ENCODE measurements around the gene MAGI2. TPM values are rescaled to one million over a fixed set of nuclear protein-coding genes. Genes with fewer than 3 reads are reported as not detected.

The MAGI2 gene
- total and polyA plus RNA-seq, 2 experiments from 2014 or later: 10.4 to 26.4 TPM

DNA sequence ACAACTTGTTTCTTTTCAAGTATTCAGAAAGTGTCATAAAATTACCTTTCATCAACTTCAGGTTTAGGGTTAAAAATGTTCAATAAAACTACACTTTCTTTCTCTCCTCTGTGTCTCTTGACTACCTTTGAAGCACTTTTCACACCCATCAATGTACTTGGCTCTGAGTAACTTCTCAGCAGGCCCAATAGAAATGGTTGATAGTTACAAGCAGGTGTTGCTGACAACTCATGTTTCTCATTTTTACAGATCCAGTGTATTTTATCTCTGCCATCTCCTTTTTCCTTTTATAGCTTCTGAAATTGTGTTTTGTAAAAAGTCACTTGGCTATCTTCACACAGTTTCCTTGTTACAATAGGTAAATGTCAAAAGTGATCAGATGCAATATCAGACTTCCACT lies 1306.9 kb downstream of the MAGI2 start:
- TF ChIP-seq POLR2AphosphoS5 (IDR thresholded peaks at IDR 0.05; ENCODE audit: low read depth): no peak
- no peak for TF ChIP-seq NANOG (IDR thresholded peaks at IDR 0.05; ENCODE audit: borderline replicate concordance)
- no peak for TF ChIP-seq CREB1 (CRISPR knock-in tag; IDR thresholded peaks at IDR 0.05; ENCODE audit: low read depth)
- no peak for TF ChIP-seq EZH2 (IDR thresholded peaks at IDR 0.05; ENCODE audit: low read depth, unreplicated experiment)
- TF ChIP-seq, protein P1, sequence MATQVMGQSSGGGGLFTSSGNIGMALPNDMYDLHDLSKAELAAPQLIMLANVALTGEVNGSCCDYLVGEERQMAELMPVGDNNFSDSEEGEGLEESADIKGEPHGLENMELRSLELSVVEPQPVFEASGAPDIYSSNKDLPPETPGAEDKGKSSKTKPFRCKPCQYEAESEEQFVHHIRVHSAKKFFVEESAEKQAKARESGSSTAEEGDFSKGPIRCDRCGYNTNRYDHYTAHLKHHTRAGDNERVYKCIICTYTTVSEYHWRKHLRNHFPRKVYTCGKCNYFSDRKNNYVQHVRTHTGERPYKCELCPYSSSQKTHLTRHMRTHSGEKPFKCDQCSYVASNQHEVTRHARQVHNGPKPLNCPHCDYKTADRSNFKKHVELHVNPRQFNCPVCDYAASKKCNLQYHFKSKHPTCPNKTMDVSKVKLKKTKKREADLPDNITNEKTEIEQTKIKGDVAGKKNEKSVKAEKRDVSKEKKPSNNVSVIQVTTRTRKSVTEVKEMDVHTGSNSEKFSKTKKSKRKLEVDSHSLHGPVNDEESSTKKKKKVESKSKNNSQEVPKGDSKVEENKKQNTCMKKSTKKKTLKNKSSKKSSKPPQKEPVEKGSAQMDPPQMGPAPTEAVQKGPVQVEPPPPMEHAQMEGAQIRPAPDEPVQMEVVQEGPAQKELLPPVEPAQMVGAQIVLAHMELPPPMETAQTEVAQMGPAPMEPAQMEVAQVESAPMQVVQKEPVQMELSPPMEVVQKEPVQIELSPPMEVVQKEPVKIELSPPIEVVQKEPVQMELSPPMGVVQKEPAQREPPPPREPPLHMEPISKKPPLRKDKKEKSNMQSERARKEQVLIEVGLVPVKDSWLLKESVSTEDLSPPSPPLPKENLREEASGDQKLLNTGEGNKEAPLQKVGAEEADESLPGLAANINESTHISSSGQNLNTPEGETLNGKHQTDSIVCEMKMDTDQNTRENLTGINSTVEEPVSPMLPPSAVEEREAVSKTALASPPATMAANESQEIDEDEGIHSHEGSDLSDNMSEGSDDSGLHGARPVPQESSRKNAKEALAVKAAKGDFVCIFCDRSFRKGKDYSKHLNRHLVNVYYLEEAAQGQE (IDR thresholded peaks at IDR 0.05; ENCODE audit: unreplicated experiment): no peak
- TF ChIP-seq ZNF114 (CRISPR knock-in tag; IDR thresholded peaks at IDR 0.05): no peak
- TF ChIP-seq, protein P2, sequence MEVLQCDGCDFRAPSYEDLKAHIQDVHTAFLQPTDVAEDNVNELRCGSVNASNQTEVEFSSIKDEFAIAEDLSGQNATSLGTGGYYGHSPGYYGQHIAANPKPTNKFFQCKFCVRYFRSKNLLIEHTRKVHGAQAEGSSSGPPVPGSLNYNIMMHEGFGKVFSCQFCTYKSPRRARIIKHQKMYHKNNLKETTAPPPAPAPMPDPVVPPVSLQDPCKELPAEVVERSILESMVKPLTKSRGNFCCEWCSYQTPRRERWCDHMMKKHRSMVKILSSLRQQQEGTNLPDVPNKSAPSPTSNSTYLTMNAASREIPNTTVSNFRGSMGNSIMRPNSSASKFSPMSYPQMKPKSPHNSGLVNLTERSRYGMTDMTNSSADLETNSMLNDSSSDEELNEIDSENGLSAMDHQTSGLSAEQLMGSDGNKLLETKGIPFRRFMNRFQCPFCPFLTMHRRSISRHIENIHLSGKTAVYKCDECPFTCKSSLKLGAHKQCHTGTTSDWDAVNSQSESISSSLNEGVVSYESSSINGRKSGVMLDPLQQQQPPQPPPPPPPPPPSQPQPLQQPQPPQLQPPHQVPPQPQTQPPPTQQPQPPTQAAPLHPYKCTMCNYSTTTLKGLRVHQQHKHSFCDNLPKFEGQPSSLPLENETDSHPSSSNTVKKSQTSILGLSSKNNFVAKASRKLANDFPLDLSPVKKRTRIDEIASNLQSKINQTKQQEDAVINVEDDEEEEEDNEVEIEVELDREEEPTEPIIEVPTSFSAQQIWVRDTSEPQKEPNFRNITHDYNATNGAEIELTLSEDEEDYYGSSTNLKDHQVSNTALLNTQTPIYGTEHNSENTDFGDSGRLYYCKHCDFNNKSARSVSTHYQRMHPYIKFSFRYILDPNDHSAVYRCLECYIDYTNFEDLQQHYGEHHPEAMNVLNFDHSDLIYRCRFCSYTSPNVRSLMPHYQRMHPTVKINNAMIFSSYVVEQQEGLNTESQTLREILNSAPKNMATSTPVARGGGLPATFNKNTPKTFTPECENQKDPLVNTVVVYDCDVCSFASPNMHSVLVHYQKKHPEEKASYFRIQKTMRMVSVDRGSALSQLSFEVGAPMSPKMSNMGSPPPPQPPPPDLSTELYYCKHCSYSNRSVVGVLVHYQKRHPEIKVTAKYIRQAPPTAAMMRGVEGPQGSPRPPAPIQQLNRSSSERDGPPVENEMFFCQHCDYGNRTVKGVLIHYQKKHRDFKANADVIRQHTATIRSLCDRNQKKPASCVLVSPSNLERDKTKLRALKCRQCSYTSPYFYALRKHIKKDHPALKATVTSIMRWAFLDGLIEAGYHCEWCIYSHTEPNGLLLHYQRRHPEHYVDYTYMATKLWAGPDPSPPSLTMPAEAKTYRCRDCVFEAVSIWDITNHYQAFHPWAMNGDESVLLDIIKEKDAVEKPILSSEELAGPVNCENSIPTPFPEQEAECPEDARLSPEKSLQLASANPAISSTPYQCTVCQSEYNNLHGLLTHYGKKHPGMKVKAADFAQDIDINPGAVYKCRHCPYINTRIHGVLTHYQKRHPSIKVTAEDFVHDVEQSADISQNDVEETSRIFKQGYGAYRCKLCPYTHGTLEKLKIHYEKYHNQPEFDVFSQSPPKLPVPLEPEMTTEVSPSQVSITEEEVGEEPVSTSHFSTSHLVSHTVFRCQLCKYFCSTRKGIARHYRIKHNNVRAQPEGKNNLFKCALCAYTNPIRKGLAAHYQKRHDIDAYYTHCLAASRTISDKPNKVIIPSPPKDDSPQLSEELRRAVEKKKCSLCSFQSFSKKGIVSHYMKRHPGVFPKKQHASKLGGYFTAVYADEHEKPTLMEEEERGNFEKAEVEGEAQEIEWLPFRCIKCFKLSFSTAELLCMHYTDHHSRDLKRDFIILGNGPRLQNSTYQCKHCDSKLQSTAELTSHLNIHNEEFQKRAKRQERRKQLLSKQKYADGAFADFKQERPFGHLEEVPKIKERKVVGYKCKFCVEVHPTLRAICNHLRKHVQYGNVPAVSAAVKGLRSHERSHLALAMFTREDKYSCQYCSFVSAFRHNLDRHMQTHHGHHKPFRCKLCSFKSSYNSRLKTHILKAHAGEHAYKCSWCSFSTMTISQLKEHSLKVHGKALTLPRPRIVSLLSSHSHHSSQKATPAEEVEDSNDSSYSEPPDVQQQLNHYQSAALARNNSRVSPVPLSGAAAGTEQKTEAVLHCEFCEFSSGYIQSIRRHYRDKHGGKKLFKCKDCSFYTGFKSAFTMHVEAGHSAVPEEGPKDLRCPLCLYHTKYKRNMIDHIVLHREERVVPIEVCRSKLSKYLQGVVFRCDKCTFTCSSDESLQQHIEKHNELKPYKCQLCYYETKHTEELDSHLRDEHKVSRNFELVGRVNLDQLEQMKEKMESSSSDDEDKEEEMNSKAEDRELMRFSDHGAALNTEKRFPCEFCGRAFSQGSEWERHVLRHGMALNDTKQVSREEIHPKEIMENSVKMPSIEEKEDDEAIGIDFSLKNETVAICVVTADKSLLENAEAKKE (CRISPR knock-in tag; IDR thresholded peaks at IDR 0.05): no peak
- TF ChIP-seq ZNF331 (CRISPR knock-in tag; IDR thresholded peaks at IDR 0.05; ENCODE audit: low read depth): no peak
- no peak for TF ChIP-seq JUNB (IDR thresholded peaks at IDR 0.05; ENCODE audit: unreplicated experiment)
- TF ChIP-seq, protein P3, sequence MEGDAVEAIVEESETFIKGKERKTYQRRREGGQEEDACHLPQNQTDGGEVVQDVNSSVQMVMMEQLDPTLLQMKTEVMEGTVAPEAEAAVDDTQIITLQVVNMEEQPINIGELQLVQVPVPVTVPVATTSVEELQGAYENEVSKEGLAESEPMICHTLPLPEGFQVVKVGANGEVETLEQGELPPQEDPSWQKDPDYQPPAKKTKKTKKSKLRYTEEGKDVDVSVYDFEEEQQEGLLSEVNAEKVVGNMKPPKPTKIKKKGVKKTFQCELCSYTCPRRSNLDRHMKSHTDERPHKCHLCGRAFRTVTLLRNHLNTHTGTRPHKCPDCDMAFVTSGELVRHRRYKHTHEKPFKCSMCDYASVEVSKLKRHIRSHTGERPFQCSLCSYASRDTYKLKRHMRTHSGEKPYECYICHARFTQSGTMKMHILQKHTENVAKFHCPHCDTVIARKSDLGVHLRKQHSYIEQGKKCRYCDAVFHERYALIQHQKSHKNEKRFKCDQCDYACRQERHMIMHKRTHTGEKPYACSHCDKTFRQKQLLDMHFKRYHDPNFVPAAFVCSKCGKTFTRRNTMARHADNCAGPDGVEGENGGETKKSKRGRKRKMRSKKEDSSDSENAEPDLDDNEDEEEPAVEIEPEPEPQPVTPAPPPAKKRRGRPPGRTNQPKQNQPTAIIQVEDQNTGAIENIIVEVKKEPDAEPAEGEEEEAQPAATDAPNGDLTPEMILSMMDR (conservative IDR thresholded peaks at IDR 0.05; ENCODE audit: low read depth in 2 of 2): no peak
- TF ChIP-seq, protein P4, sequence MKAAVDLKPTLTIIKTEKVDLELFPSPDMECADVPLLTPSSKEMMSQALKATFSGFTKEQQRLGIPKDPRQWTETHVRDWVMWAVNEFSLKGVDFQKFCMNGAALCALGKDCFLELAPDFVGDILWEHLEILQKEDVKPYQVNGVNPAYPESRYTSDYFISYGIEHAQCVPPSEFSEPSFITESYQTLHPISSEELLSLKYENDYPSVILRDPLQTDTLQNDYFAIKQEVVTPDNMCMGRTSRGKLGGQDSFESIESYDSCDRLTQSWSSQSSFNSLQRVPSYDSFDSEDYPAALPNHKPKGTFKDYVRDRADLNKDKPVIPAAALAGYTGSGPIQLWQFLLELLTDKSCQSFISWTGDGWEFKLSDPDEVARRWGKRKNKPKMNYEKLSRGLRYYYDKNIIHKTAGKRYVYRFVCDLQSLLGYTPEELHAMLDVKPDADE (IDR thresholded peaks at IDR 0.05): no peak
- TF ChIP-seq EZH2phosphoT487 (IDR thresholded peaks at IDR 0.05; ENCODE audit: unreplicated experiment): no peak
- TF ChIP-seq STAT1 (IDR thresholded peaks at IDR 0.05; ENCODE audit: unreplicated experiment): no peak

More for the DNA sequence above, 1306.9 kb downstream of the MAGI2 start:
- H3K36me3 ChIP-seq (ENCODE audit: insufficient read depth): no peaks in the 10 kb centered on the region
- H3K4me2 ChIP-seq: no peak overlapping the region
- no peaks in the 10 kb centered on the region for H3K27me3 ChIP-seq (ENCODE audit: insufficient read depth)
- 0 out of 2 replicates have a peak, but pooled peaks cover 3% of the 10 kb centered on the region for H3K9me2 ChIP-seq (ENCODE audit: insufficient read depth)
- H4K20me1 ChIP-seq (replicated peaks; ENCODE audit: insufficient read depth): no peaks in the 10 kb centered on the region
- Mint-ChIP-seq H3K4me3 (no peak overlapping the region), H3K9me3 (no peaks in the 10 kb centered on the region; the same call in 2 of the 3 replicates), H3K36me3 (ENCODE audit: low read depth) (no peaks in the 10 kb centered on the region; the same call in 2 of the 3 replicates), H3K27me3 (ENCODE audit: insufficient read depth, low read depth, poor library complexity) (peaks cover 6% of the 10 kb centered on the region), H3K27ac (no peak overlapping the region), H3K4me1 (peaks cover 8% of the 10 kb centered on the region; the same call in 2 of the 3 replicates)
- peaks cover 4% of the 10 kb centered on the region for H3K4me1 ChIP-seq (ENCODE audit: insufficient read depth)
- H3K4me3 ChIP-seq: no peak overlapping the region
- H3F3A ChIP-seq (replicated peaks; ENCODE audit: low read depth): no peaks in the 10 kb centered on the region
- H2AFZ ChIP-seq: no peak overlapping the region
- H3K27ac ChIP-seq (ENCODE audit: low read depth): no peak overlapping the region
- H3K79me2 ChIP-seq (replicated peaks; ENCODE audit: insufficient read depth): no peaks in the 10 kb centered on the region
- DNase-seq (ENCODE audit: low spot score) (no peak), ATAC-seq (no peak)
